GM18526 (cell line): ENCODE measurements around the gene NCLN.

Experiments used
- POLR2A ChIP-seq: IDR thresholded peaks from 3 replicates; pipeline ENCODE4 v1.6.1; 2011; ENCODE audit not compliant: insufficient read length; ENCODE audit errors: extremely low read depth

Gene NCLN

GRCh38 chr19:3243819-3244700 is 58.3 kb downstream of the NCLN start:
- no peak for TF ChIP-seq POLR2A

DNA sequence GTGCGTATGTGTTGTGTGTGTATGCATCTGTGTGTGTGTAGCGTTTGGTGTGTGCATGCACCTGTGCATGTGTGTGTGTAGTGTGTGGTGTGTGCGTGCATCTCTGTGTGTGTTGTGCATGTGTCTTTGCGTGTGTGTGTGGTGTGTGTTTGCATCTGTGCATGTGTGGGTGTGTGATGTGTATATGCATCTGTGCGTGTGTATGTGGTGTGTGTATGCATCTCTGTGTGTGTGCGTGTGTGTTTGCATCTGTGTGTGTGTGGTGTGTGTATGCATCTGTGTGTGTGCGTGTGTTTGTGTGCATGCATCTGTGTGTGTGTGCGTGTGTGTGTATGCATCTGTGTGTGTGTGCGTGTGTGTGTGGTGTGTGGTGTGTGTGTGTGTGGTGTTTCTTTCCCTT is 59.3 kb downstream of the NCLN start:
- no peak for TF ChIP-seq POLR2A

DNA sequence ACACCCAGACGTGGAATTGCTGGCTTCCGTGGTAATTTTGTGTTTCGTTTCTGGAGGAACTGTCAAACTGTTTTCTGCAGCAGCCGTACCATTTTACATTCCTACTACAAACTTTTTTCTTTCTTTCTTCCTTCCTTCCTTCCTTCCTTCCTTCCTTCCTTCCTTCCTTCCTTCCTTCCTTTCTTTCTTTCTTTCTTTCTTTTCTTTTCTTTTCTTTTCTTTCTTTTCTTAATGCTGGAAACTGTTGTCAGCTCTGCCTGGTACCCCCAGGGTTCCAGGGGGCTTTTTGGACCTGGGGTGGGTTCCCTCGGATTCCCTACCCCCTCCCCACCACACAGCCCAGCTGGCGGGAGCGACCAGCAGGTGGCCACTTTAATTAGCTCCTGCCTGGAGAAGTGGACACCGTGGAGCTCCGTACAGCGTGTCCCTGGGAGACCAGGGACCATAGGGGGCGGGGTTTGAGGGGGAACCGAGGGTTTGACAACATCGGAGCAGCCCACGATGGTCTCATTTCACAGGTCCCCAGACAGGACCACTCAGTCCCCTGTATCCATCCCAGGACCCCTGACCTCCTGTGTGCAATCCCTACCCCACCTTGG is 63.1 kb downstream of the NCLN start:
- no peak for TF ChIP-seq POLR2A

- no peak for TF ChIP-seq POLR2A
Measured at GRCh38 chr19:3249408-3249807, 63.7 kb downstream of the NCLN start.

DNA sequence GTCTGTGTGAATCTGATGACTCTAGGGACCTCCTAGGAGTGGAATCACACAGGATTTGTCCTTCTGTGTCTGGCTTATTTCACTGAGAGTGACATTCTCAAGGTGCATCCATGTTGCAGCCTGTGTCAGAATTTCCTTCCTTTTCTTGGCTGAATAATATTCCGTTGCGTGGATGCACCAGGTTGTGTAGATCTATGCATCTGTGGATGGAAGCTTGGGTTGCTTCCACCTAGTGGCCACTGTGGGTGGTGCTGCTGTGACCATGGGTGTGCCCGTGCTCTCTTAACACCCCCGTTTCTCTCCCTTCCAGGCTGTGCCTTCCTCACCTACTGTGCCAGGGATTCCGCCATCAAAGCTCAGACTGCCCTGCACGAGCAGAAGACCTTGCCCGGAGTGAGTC is 64.9 kb downstream of the NCLN start:
- TF ChIP-seq POLR2A: no peak

- no peak for TF ChIP-seq POLR2A
Measured at GRCh38 chr19:3251229-3251628, 65.5 kb downstream of the NCLN start.

DNA sequence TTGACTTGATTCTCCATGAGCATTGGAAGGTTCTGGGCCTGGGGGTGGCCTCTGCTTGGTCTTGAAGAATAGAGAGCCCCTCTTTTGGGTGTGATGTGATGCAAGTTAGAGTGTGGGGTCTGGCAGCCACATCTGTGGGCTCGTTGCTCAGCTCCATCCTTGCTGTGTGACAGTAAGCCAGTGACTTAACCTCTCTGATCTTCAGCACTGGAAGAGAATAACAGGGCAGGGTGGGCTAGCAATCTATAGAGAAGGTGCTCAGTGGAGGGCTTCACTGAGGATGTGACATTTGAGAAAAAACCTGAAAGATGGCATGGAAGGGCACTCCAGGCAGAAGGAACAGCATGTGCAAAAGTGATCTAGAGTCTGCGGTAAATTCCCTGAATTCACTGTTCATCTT is 66.9 kb downstream of the NCLN start:
- no peak for TF ChIP-seq POLR2A

DNA sequence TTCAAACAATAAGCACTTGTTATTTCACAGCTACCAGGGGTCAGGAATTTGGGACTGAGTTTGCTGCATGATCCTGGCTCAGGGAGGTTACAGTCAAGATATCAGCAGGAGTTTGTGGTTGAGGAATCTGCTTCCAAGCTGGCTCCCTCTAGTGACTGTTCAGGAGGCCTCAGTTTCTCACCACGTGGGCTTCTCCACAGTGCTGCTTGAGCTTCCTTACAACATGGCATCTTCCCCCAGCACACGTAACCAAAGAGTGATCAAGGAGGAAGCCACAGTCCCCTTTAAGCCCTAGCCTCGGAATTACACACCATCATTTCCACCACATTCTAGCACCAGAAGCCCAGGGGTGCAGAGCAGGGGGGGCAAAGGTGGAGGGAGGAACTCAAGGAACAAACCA is 67.5 kb downstream of the NCLN start:
- TF ChIP-seq POLR2A: no peak

- TF ChIP-seq POLR2A: no peak
Measured at GRCh38 chr19:3254520-3254919, 68.8 kb downstream of the NCLN start.

DNA sequence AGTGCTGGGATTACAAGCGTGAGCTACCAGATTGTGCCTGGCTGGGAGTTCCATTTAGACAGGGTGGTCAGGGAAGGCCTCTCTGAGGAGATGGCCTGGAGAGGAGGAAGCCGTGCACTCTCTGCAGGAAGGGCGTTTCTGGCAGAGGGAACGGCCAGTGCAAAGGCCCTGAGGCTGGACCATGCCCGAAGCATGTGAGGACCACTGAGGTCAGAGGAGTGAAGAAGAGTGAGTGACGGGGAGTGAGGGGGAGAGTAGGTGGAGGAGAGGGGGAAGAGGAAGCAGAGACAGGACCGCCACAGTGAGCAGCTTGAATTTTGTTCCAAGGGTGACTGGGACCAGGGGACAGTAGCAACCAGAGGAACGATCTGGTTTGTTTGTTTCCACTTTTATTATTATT is 71.3 kb downstream of the NCLN start:
- TF ChIP-seq POLR2A: no peak
